ENCODE data around the gene SMIM20.
"Not testable (repeated sequence)": the region's sequence is repeated elsewhere in the genome, so short reads cannot be mapped to it uniquely, and the experiment has no call there.

The SMIM20 gene

DNA sequence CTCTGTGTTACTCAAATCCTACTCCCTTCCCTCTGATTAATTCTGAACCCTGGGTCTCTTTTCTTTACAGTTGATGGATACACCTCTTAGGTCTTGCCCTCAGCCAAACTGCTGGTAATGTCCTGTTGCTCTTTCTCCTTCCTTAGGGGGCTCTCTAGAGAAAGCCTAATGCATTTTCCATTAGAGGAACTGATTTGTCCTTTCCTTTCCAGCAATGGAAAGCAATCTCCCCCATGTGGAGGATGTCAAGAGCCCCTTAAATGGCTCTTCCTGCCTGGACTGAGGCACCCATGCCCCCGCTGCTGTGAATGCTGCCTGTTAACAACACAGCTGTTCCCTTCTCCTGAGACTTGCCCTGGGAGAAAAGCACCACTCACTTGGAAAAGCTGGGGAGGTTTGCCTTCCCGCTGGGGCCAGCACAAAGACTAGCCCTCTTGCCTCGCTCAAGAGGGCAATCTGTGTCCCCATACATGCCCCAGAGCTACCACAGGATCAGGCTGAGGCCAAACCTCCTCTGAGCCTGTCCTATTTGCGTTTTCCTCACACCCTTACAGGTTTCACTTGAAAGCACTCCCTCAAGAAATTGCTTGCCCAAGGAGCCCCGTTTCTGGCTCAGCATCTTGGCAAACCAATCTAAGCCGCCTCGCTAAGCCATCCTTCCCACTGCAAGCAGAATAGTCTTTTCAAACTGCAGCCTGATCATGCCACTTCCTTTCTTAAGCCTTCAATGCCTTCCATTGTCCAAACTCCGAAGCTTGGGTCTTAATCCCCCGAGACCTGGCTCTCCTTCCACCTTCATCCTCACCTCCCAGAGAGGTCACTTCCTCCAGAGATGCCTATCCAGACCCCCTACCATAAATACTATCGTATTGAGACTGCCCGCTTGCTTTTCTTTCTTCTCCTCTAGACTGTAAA is 23.2 kb upstream of the SMIM20 start:
- in situ Hi-C loops (cut with HindIII; ENCODE audit: low sequenced_read_pairs) = no loop called here

- in situ Hi-C loops (cut with HindIII; ENCODE audit: low sequenced_read_pairs) = no loop called here
These were observed 21.2 kb upstream of the SMIM20 start for GRCh38 chr4:25892796-25893195.

DNA sequence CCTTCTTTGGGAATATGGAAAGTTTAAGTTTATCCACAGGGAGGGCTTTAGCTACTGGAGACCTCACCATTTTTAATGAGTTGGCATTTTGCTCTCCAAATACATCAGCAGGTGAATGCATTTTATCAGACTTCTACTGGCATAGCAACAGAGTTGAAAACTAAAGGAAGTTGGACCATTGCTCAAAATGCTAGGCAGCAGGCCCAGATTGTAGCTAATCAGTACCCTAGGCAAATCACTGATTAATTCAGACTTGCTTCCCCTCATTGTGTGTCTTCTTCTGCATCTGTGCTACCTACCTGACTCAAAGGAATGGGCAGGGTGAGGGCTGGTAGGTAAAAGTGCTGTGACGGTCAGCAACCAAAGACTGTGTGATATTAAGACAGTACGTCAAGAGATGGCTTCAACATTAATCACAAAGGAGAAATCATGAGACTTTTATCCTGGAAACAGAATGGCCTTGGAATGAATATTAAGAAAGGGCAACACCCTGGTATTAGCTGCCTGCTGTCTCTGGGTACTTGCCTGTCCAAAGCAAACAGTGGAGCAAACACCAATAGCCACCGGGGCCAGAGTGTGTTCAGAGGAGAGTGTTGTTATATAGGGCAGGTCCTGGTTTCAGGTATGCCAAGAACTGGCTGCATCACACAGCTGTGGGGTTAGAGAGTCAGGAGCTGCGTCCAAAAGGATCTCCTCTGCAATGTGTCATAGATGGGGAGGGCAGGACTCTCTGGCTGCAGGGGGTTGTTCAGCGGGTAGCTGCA is 17.1 kb upstream of the SMIM20 start:
- in situ Hi-C loops (cut with HindIII; ENCODE audit: low sequenced_read_pairs) = no loop called here

DNA sequence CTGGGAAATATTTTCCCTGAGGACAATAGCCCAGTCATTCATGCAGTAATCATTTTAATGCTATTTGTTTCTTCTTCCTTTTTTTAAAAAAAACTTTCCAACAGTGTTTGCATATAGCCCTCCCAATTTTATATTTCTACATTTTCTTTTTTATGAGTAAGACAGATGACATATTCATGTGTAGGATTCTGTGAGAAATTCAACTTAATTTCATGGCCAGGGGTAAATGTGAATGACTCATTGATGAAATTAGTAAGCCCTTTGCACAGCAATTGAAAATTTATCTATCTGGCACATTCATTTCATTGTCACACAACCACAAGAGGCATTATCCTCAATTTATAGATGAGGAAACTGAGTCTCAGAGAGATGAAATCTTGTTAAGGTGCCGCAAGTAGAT is 13.7 kb upstream of the SMIM20 start:
- in situ Hi-C loops (cut with HindIII; ENCODE audit: low sequenced_read_pairs) = no loop called here

DNA sequence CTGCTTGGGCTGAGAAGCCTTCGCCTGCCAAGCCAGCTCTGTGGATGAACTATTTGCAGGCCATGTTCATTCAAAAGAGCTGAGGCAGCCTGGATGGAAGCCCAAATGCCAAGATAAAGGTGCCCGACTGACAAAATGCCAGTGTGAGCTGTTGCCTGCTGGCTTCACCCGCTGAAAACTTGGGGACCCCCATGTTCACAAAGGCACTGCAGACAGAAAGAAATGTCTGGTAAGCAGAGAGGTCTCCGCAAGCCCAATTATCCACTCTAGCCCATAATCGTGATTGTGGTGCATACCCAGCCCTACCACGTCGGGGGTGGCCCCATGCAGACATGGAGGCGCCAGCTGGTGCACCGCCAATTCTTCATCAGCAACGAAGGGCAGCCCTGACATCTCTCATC is 13.0 kb upstream of the SMIM20 start:
- in situ Hi-C loops (cut with HindIII; ENCODE audit: low sequenced_read_pairs) = no loop called here

- in situ Hi-C loops (cut with HindIII; ENCODE audit: low sequenced_read_pairs) = no loop called here
These were observed 9.9 kb upstream of the SMIM20 start for GRCh38 chr4:25903900-25904747.

GRCh38 chr4:25904748-25905082 is 9.3 kb upstream of the SMIM20 start:
- in situ Hi-C loops (cut with HindIII; ENCODE audit: low sequenced_read_pairs) = no loop called here

GRCh38 chr4:25905371-25905770 is 8.6 kb upstream of the SMIM20 start:
- in situ Hi-C loops (cut with HindIII; ENCODE audit: low sequenced_read_pairs) = no loop called here

DNA sequence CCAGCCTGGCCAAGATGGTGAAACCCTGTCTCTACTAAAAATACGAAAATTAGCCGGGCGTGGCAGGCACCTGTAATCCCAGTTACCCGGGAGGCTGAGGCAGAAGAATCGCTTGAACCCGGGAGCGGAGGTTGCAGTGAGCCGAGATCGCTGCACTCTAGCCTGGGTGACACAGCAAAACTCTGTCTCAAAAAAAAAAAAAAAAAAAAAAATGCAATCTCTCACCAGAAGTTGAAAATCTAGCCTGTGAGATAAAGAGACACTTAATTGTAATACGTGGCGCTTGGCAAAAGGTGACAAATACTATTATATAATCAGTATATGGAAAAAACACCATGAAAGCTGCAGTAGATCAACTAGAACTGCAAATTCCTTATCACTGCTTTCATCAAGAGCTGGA is 7.9 kb upstream of the SMIM20 start:
- in situ Hi-C loops (cut with HindIII; ENCODE audit: low sequenced_read_pairs) = not testable (repeated sequence)

- in situ Hi-C loops (cut with HindIII; ENCODE audit: low sequenced_read_pairs) = no loop called here
These were observed 5.5 kb upstream of the SMIM20 start for GRCh38 chr4:25908491-25908901.

- in situ Hi-C loops (cut with HindIII; ENCODE audit: low sequenced_read_pairs) = no loop called here
These were observed 2.7 kb upstream of the SMIM20 start for GRCh38 chr4:25911356-25911755.

DNA sequence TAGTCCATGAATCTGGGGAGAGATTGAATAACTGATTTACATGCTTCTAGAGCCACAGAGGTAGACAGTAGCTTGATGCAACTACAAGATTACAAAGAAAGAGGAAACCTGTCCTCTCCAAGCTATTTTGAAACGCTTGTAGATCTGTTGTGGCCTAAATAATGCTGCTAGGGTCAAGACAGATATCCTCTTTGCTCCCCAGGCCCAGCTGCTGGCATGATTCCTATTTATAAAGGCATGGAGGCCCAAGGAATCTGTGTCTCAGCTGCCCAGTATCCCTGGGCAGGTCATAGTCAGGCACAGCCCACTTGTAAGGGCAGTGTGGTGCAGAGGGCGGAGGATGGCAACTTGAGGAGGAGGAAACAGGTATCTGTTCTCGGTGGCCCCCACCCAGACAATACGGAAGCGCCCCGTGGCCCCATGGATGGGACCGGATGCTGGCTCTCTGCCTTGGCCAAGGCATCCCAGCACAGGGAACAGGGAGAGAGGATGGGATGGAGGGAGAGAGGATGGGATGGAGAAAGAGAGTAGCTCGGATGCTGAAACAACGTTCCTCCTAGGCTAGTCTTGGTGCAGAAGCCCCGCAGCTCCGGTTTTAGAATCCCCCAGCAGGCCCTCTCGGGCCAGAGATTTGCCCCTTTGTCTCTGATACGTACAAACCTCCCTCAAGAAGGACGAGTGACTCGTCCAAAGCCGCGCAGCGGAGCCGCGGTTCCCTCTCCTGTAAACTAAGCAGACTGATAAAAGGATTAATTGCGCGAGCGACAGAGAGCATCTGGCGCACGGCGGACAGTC is 767 bp upstream of the SMIM20 start:
- in situ Hi-C loops (cut with HindIII; ENCODE audit: low sequenced_read_pairs) = no loop called here

DNA sequence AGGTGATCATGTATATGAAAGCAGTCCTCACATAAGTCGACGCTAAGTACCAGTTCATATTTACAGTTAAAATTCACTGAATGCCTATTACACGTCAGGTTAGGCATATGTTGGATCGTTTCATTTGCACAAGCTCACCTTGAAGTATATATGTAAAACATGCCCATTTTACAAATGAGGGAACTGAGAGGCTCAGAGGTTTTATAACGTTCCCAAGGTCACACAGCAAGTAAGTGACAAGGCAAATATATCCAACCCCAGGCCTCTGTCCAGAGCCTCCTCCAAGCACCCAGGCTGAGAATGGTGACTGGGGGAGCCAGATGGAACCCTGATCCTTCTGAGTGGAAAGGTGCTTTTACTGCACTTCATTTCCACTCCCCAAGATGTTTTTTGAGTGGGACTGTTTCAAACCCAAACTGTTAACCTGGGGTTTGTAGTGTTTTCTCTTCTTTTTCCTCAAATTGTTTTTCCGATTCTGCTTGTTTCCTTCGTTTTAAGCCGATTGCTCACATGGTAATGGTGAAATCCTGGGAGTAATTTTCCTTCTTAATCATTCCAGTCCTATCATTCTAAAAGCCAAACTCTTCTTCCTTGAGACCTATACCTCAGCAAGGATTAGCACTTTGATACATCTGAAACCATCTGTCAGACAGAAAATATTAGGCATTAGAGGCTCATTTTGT is 791 bp downstream of the SMIM20 start:
- in situ Hi-C loops (cut with HindIII; ENCODE audit: low sequenced_read_pairs) = no loop called here

- in situ Hi-C loops (cut with HindIII; ENCODE audit: low sequenced_read_pairs) = no loop called here
These were observed 1.3 kb downstream of the SMIM20 start for GRCh38 chr4:25915353-25915705.

DNA sequence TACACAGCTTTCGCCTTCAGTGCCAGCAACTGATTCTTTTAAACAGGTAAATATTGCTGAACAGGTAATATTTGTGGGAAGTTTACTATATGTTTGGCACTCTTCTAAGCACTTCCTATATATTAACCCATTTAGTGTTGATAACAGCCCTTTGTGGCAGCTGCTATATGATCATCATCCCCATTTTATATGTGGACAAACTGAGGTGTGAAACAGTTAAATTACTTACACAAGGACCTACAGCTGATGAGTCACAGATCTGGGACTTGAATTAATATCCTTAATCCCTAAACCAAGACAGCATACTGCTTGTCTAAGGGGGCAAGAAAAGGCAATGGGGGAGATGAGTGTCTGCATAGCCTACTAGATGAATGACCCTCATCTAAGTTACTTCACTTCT is 2.9 kb downstream of the SMIM20 start:
- in situ Hi-C loops (cut with HindIII; ENCODE audit: low sequenced_read_pairs) = no loop called here

GRCh38 chr4:25919676-25920075 is 5.7 kb downstream of the SMIM20 start:
- in situ Hi-C loops (cut with HindIII; ENCODE audit: low sequenced_read_pairs) = loop anchor here (10.0 kb wide), 1 partner anchor 55 kb away; the partner anchor contains the start of gene SEL1L3

- in situ Hi-C loops (cut with HindIII; ENCODE audit: low sequenced_read_pairs) = loop anchor here (10.0 kb wide), 1 partner anchor 57 kb away; the partner anchor contains the start of gene SEL1L3
These were observed 7.9 kb downstream of the SMIM20 start for GRCh38 chr4:25921922-25922321.

DNA sequence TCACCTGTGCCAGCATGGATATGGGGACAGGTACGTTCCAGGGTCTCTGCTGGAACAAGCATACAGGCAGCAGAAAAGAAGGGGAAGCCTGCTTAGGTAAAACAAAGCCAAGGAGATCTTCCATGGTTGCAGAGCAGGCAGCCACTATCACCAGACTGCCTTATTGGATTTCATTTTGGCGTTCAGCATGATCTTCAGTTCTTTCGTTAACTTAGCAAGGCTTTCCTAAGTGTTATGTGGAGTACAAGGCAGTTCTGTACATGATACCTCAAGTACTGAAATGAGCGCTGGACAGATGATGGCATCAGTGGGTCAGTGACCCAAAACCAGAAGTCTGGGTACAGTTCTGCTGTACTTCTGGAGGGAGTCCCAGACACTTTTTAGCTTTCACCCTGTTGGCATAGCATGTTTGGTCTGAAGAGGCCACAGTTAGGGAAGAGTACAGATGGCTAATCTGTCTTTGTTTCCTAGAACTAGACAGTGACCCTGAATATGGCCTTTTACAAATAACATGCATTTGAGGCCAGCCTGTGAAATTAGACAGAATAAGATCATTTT is 8.9 kb downstream of the SMIM20 start:
- in situ Hi-C loops (cut with HindIII; ENCODE audit: low sequenced_read_pairs) = loop anchor here (10.0 kb wide), 1 partner anchor 58 kb away; the partner anchor contains the start of gene SEL1L3

GRCh38 chr4:25923745-25924144 is 9.7 kb downstream of the SMIM20 start:
- in situ Hi-C loops (cut with HindIII; ENCODE audit: low sequenced_read_pairs) = loop anchor here (10.0 kb wide), 1 partner anchor 59 kb away; the partner anchor contains the start of gene SEL1L3
